H1 (cell line): ENCODE measurements around the gene TPP1. TPM values are rescaled to one million over a fixed set of nuclear protein-coding genes. Genes with fewer than 3 reads are reported as not detected.

Experiments used
- CTCF ChIA-PET: fragments of 300-600 bp; sonication (Branson Sonifier 250); formaldehyde crosslinking; loops from one replicate; lab custom pipeline; 2021; ENCODE audit not compliant: partially characterized antibody; lab: Charles Lee
- POLR2A ChIA-PET: fragments of 300-600 bp; sonication (Branson Sonifier 250); formaldehyde crosslinking; loops from one replicate; lab custom pipeline; 2021; ENCODE audit warnings: inconsistent platforms; ENCODE audit not compliant: partially characterized antibody; lab: Charles Lee
- DNase-seq, 2 experiments: peaks; one replicate each; pipeline versions ENCODE4 v3.0.0 to v3.0.0-alpha.2; 2010 to 2022; ENCODE audit warnings: low spot score in 2 of 2, low read depth in 1 of 2, mixed read lengths in 1 of 2
- FAIRE-seq: peaks from 2 replicates; lab custom pipeline; 2011; peaks lifted over from hg19 to GRCh38; lab: Jason Lieb, UNC
- H2AFZ ChIP-seq: 2 replicates; pipeline ENCODE4 v1.8.1; 2012; ENCODE audit warnings: low read length, inconsistent platforms
- H2AK5ac ChIP-seq: 2 replicates; pipeline ENCODE4 v1.6.1; 2013; ENCODE audit warnings: low read depth, low read length
- H2BK120ac ChIP-seq: replicated peaks from 2 replicates; pipeline ENCODE3; 2013; ENCODE audit warnings: low read depth, low read length, inconsistent platforms
- H2BK12ac ChIP-seq: 2 replicates; pipeline ENCODE4 v1.6.1; 2013; ENCODE audit warnings: low read depth, low read length
- H2BK15ac ChIP-seq: 2 replicates; pipeline ENCODE4 v1.6.1; 2013; ENCODE audit warnings: low read length
- H2BK20ac ChIP-seq: 2 replicates; pipeline ENCODE4 v1.6.1; 2013; ENCODE audit warnings: low read length
- H2BK5ac ChIP-seq: 2 replicates; pipeline ENCODE4 v1.6.1; 2013; ENCODE audit warnings: low read depth, low read length
- H3K14ac ChIP-seq: 2 replicates; pipeline ENCODE4 v1.6.1; 2013; ENCODE audit warnings: inconsistent platforms; ENCODE audit not compliant: insufficient read length
- H3K18ac ChIP-seq: 2 replicates; pipeline ENCODE4 v1.6.1; 2013; ENCODE audit warnings: low read length; ENCODE audit errors: extremely low read depth
- H3K23ac ChIP-seq: 2 replicates; pipeline ENCODE4 v1.6.1; 2013; ENCODE audit warnings: inconsistent platforms; ENCODE audit not compliant: insufficient read length
- H3K23me2 ChIP-seq: 2 replicates; pipeline ENCODE4 v1.6.1; 2013; ENCODE audit warnings: low read depth, low read length
- H3K27ac ChIP-seq: 2 replicates; pipeline ENCODE4 v1.6.1; 2011; ENCODE audit warnings: low read depth, low read length, inconsistent platforms
- H3K27me3 ChIP-seq, 4 experiments: replicated peaks in 1 of 4; 1 replicate in 1 of 4; 2 replicates in 3 of 4; pipeline versions ENCODE4 v1.6.1 to v1.8.1; 2011 to 2013; ENCODE audit warnings: low read length in 3 of 4, mild to moderate bottlenecking in 3 of 4, inconsistent platforms in 2 of 4, mixed read lengths in 2 of 4, moderate library complexity in 1 of 4; ENCODE audit not compliant: control insufficient read depth in 3 of 4, insufficient read depth in 3 of 4; ENCODE audit errors: extremely low read depth in 1 of 4
- H3K36me3 ChIP-seq, 4 experiments: 2 replicates each; pipeline versions ENCODE4 v1.6.1 to v1.8.1; 2011 to 2013; ENCODE audit warnings: mild to moderate bottlenecking in 4 of 4, low read length in 3 of 4, moderate library complexity in 2 of 4, control low read depth in 1 of 4, inconsistent platforms in 1 of 4; ENCODE audit not compliant: insufficient read depth in 4 of 4, control insufficient read depth in 2 of 4
- H3K4ac ChIP-seq: replicated peaks from 2 replicates; pipeline ENCODE3; 2013; ENCODE audit warnings: low read length, low read depth, mixed read lengths, inconsistent platforms; ENCODE audit not compliant: insufficient read length
- H3K4me1 ChIP-seq, 4 experiments: replicated peaks in 1 of 4; 1 replicate in 1 of 4; 2 replicates in 3 of 4; pipeline versions ENCODE4 v1.6.1 to v1.8.1; 2011 to 2013; ENCODE audit warnings: low read length in 3 of 4, inconsistent platforms in 2 of 4, mixed read lengths in 1 of 4; ENCODE audit not compliant: insufficient read depth in 4 of 4, control insufficient read depth in 3 of 4
- H3K4me2 ChIP-seq, 2 experiments: 2 replicates each; pipeline versions ENCODE4 v1.6.1 to v1.8.1; 2011 to 2013; ENCODE audit warnings: low read depth in 2 of 2, low read length in 2 of 2, control low read depth in 1 of 2, inconsistent platforms in 1 of 2, mild to moderate bottlenecking in 1 of 2; ENCODE audit not compliant: insufficient read depth in 1 of 2
- H3K4me3 ChIP-seq, 4 experiments: fragments of 200-600, 300-600 bp in 1 of 4; sonication (generic), shearing (Covaris generic), sonication (Bioruptor Twin) in 1 of 4; 2 replicates each; pipeline versions ENCODE4 v1.5.1 to v1.8.1; 2011 to 2016; ENCODE audit warnings: low read length in 4 of 4, low read depth in 3 of 4, control low read depth in 2 of 4, inconsistent platforms in 2 of 4, mild to moderate bottlenecking in 2 of 4, mixed read lengths in 1 of 4, moderate library complexity in 1 of 4; ENCODE audit not compliant: insufficient read depth in 2 of 4; ENCODE audit errors: extremely low read depth in 1 of 4
- H3K56ac ChIP-seq: replicated peaks from 2 replicates; pipeline ENCODE3; 2013; ENCODE audit warnings: low read depth, mild to moderate bottlenecking, mixed read lengths, low read length, inconsistent platforms; ENCODE audit not compliant: insufficient read length
- H3K79me1 ChIP-seq: 2 replicates; pipeline ENCODE4 v1.6.1; 2013; ENCODE audit warnings: low read depth, low read length, control low read depth
- H3K79me2 ChIP-seq, 2 experiments: 2 replicates each; pipeline versions ENCODE4 v1.6.1 to v1.8.1; 2012 to 2013; ENCODE audit warnings: low read length in 2 of 2, mild to moderate bottlenecking in 2 of 2, inconsistent platforms in 1 of 2; ENCODE audit not compliant: insufficient read depth in 2 of 2, control insufficient read depth in 1 of 2
- H3K9ac ChIP-seq, 4 experiments: replicated peaks in 1 of 4; 1 replicate in 1 of 4; 2 replicates in 3 of 4; pipeline versions ENCODE4 v1.6.1 to v1.8.1; 2011 to 2013; ENCODE audit warnings: low read depth in 3 of 4, low read length in 3 of 4, control low read depth in 2 of 4, mild to moderate bottlenecking in 2 of 4, moderate library complexity in 2 of 4, inconsistent platforms in 1 of 4; ENCODE audit errors: extremely low read depth in 1 of 4
- H3K9me3 ChIP-seq, 2 experiments: 2 replicates each; pipeline versions ENCODE4 v1.6.1 to v1.8.1; 2012 to 2013; ENCODE audit warnings: mild to moderate bottlenecking in 2 of 2, moderate library complexity in 2 of 2, control low read depth in 1 of 2, inconsistent platforms in 1 of 2, low read depth in 1 of 2, low read length in 1 of 2, mixed read lengths in 1 of 2; ENCODE audit not compliant: insufficient read depth in 2 of 2
- H4K20me1 ChIP-seq, 2 experiments: replicated peaks in 1 of 2; 2 replicates each; pipeline versions ENCODE3 to v1.8.1; 2011 to 2013; ENCODE audit warnings: inconsistent platforms in 2 of 2, low read length in 2 of 2, mild to moderate bottlenecking in 1 of 2; ENCODE audit not compliant: insufficient read depth in 2 of 2, control insufficient read depth in 1 of 2
- H4K5ac ChIP-seq: 2 replicates; pipeline ENCODE4 v1.6.1; 2013; ENCODE audit warnings: low read length, low read depth, mixed read lengths, inconsistent platforms; ENCODE audit not compliant: insufficient read length
- H4K8ac ChIP-seq: 2 replicates; pipeline ENCODE4 v1.8.0; 2013; ENCODE audit warnings: mild to moderate bottlenecking, moderate library complexity, low read length, inconsistent platforms; ENCODE audit not compliant: insufficient read depth; ENCODE audit errors: extremely low read depth
- H4K91ac ChIP-seq: replicated peaks from 2 replicates; pipeline ENCODE3; 2013; ENCODE audit warnings: low read length, mixed read lengths, inconsistent platforms; ENCODE audit not compliant: insufficient read length
- CREB1 ChIP-seq: IDR thresholded peaks from 2 replicates; pipeline ENCODE4 v1.6.1; 2012; ENCODE audit warnings: inconsistent platforms
- YY1 ChIP-seq: IDR thresholded peaks from 2 replicates; pipeline ENCODE4 v1.6.1; 2011; ENCODE audit warnings: low read depth, mild to moderate bottlenecking, low read length
- WGBS, 2 experiments: shearing (Covaris generic) in 1 of 2; methylation state at CpG; one replicate each; pipeline versions ENCODE4 v1.1.6 to v1.1.7; 2013 to 2015; ENCODE audit warnings: low lambda C conversion rate in 2 of 2, mixed read lengths in 2 of 2, inconsistent platforms in 1 of 2, low coverage in 1 of 2, missing lambda C conversion rate in 1 of 2; ENCODE audit not compliant: insufficient replicate concordance in 2 of 2, insufficient coverage in 1 of 2, insufficient read length in 1 of 2; ENCODE audit errors: extremely low coverage in 1 of 2, missing lambda C conversion rate in 1 of 2; 5-methylcytosine and 5-hydroxymethylcytosine counted together
- polyA plus RNA-seq, 7 experiments: library from polyadenylated mRNA; depleted of rRNA in 3 of 7; stranded (reverse) in 5 of 7; unstranded in 2 of 7; fragments of >200 nt in 5 of 7; fragments of 200-250 nt in 2 of 7; gene quantifications; 1 replicate in 5 of 7; 2 replicates in 1 of 7; 4 replicates in 1 of 7; pipeline versions ENCODE4 v1.2.1 to v1.2.3, GENCODE V29; 2011 to 2013; ENCODE audit warnings: missing spikeins in 2 of 7, mixed read lengths in 2 of 7
- total RNA-seq: library from RNA; stranded (reverse); fragmentation: NEBNext Ultra II Directional; extraction: Animal tissue kit (Norgen Biotek cat#: 25700); gene quantifications from 2 replicates; pipeline ENCODE4 v1.2.1, GENCODE V29; 2021
- TF ChIP-seq, protein P1 (sequence below): IDR thresholded peaks from 2 replicates; pipeline ENCODE4 v1.6.1; 2011; ENCODE audit warnings: low read depth, mild to moderate bottlenecking, low read length; ENCODE audit not compliant: insufficient read depth

TPP1 gene
- total and polyA plus RNA-seq, 2 of the 8 experiments (the other 6 are each of a cell fraction or from before 2014, with no cell fraction given) = 36.1 to 77.5 TPM

DNA sequence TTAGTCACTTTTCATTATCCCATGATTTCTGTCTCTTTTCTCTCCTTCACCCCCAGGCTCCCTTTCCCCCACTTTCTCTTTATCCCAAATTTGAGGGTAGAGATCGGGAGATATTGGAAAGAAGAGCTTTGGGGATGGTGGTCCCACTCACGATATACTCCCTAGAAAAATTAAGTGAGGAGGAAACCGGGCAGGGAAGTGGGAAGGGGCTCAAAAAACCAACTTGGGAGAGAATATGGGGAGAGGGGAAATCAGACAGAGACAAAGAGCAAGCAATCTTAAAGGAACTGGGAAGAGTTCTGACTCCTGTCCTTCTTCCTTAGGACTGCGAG lies 37.3 kb upstream of the TPP1 start:
- H3K4me2 ChIP-seq = peak overlapping the region; percentile 79 to 92
- peak overlapping the region; percentile 95; the same call in 1 of the 2 replicates for H2AFZ ChIP-seq

More for the DNA sequence above, 37.3 kb upstream of the TPP1 start:
- Histone ChIP-seq H2BK5ac (no peak overlapping the region), H2BK20ac (no peak overlapping the region), H3K4me3 (peak overlapping the region; percentile 60 to 91 (median 66); a peak in 6 of 8 replicates), H3K23ac (no peak overlapping the region), H3K79me2 (no peaks in the 10 kb centered on the region), H3K4me1 (peaks cover 0 to 7% (median 6%) of the 10 kb centered on the region in 4 experiments; a peak in 4 of 7 replicates), H3K27ac (no peak overlapping the region), H2BK15ac (0 out of 2 replicates have a peak overlapping the region, but pooled peaks have one; percentile 31), H3K36me3 (no peaks in the 10 kb centered on the region), H4K8ac (no peak overlapping the region)
- TF ChIP-seq YY1 (no peak), CREB1 (no peak)
- TF ChIP-seq, protein P1, sequence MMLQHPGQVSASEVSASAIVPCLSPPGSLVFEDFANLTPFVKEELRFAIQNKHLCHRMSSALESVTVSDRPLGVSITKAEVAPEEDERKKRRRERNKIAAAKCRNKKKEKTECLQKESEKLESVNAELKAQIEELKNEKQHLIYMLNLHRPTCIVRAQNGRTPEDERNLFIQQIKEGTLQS = no peak
- TF ChIP-seq, all 59 proteins: peak for 0
- peaks cover 9% of the 10 kb centered on the region for H3K23me2 ChIP-seq
- no peak overlapping the region for H2AK5ac ChIP-seq
- no peak overlapping the region for H2BK120ac ChIP-seq
- FAIRE-seq (no peak), DNase-seq (no peak)
- H3K9ac ChIP-seq = no peak overlapping the region
- no peak overlapping the region for H3K4ac ChIP-seq
- no peak overlapping the region for H3K18ac ChIP-seq
- H4K91ac ChIP-seq = no peak overlapping the region
- WGBS, 2 experiments = 59% methylated on average over 4 of the region's 4 CpGs; no CpG with 5 or more reads in 1 of the 2 experiments
- H3K79me1 ChIP-seq = no peaks in the 10 kb centered on the region
- H3K27me3 ChIP-seq = peaks cover 1 to 36% (median 32%) of the 10 kb centered on the region in 4 experiments
- CTCF ChIA-PET = interaction anchor here (0.6 to 4.9 kb wide), 8 partner anchors 11 to 126 kb away, joined by 3 to 36 read pairs (median 4); partner anchors contain the start of gene TAF10
- H3K56ac ChIP-seq = no peak overlapping the region
- no peak overlapping the region for H2BK12ac ChIP-seq
- H3K9me3 ChIP-seq = no peaks in the 10 kb centered on the region
- no peak overlapping the region for H4K5ac ChIP-seq
- H3K14ac ChIP-seq = no peak overlapping the region
- POLR2A ChIA-PET = interaction anchor here (1.0 to 1.4 kb wide), 5 partner anchors 10 to 48 kb away, joined by 3 read pairs; no protein-coding TSS in a partner anchor
- peaks cover 0 to 3% of the 10 kb centered on the region in 2 experiments for H4K20me1 ChIP-seq
